ENCODE data around the gene BRD2. TPM values are rescaled to one million over a fixed set of nuclear protein-coding genes. Genes with fewer than 3 reads are reported as not detected.
A peak's percentile ranks its signal among the peaks of the same experiment; 100 is the strongest.

BRD2 gene
- total and polyA plus RNA-seq, 9 of the 15 experiments (the other 6 are each of a cell fraction or from before 2014, with no cell fraction given), result 19.0 to 252 (median 181) TPM

DNA sequence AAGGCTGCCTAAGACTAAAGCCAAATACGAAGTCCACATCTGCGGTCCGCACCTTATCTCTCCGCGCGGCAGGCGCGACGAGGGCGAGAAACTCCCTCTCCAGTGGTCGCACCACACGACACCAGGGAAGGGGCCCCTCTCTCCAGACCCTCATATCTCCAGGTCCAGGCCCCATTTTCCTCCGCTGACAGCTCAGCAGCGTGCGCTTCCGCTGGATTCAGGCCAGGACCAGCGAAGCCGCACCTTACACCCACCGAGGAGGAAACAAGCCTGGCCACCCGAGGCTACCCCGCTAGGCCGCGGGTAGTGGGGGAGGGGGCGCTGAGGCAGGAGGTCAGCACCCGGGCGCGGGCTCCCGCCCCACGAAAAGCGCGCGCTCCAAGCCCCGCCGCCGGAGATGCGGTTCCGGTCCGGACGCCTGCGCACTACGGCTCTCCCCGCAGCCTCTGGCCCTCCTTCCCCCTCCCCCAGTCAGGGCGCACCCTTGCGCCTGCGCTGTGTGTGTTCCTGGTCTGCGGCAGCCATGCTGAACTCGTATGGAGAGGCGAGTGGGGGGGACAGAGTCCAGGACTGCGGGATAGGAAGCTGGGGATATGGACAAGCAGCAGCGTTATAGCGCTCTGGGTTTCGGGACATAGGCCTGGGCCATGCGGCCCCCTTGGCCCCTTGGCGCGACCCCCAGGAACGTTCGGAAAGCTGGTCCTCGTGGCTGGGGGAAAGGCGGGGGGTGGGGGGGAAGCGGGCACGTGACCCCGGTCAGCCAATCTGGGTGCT, at the start of gene BRD2 (continued):
- TF ChIP-seq, protein P1, sequence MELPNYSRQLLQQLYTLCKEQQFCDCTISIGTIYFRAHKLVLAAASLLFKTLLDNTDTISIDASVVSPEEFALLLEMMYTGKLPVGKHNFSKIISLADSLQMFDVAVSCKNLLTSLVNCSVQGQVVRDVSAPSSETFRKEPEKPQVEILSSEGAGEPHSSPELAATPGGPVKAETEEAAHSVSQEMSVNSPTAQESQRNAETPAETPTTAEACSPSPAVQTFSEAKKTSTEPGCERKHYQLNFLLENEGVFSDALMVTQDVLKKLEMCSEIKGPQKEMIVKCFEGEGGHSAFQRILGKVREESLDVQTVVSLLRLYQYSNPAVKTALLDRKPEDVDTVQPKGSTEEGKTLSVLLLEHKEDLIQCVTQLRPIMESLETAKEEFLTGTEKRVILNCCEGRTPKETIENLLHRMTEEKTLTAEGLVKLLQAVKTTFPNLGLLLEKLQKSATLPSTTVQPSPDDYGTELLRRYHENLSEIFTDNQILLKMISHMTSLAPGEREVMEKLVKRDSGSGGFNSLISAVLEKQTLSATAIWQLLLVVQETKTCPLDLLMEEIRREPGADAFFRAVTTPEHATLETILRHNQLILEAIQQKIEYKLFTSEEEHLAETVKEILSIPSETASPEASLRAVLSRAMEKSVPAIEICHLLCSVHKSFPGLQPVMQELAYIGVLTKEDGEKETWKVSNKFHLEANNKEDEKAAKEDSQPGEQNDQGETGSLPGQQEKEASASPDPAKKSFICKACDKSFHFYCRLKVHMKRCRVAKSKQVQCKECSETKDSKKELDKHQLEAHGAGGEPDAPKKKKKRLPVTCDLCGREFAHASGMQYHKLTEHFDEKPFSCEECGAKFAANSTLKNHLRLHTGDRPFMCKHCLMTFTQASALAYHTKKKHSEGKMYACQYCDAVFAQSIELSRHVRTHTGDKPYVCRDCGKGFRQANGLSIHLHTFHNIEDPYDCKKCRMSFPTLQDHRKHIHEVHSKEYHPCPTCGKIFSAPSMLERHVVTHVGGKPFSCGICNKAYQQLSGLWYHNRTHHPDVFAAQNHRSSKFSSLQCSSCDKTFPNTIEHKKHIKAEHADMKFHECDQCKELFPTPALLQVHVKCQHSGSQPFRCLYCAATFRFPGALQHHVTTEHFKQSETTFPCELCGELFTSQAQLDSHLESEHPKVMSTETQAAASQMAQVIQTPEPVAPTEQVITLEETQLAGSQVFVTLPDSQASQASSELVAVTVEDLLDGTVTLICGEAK (IDR thresholded peaks at IDR 0.05), result peak; percentile 63; the same call in 1 of the 2 replicates
- TF ChIP-seq, protein P1 (CRISPR knock-in tag; IDR thresholded peaks at IDR 0.05), result no peak
- TF ChIP-seq MBD1 (CRISPR knock-in tag; IDR thresholded peaks at IDR 0.05) (no peak), ZNF253 (CRISPR knock-in tag; conservative IDR thresholded peaks at IDR 0.05) (no peak), NCOA1 (IDR thresholded peaks at IDR 0.05; ENCODE audit: low read depth) (peak; percentile 52; the same call in 1 of the 2 replicates), MXI1 (IDR thresholded peaks at IDR 0.05; ENCODE audit: low read depth, low read length) (no peak), ARNT (IDR thresholded peaks at IDR 0.05) (peak in 1 of 2 experiments; percentile 13; a peak in 1 of 4 replicates), SFPQ (IDR thresholded peaks at IDR 0.05; ENCODE audit: low read depth, low read length) (no peak)
- TF ChIP-seq, protein P2, sequence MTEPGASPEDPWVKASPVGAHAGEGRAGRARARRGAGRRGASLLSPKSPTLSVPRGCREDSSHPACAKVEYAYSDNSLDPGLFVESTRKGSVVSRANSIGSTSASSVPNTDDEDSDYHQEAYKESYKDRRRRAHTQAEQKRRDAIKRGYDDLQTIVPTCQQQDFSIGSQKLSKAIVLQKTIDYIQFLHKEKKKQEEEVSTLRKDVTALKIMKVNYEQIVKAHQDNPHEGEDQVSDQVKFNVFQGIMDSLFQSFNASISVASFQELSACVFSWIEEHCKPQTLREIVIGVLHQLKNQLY (CRISPR knock-in tag; conservative IDR thresholded peaks at IDR 0.05), result no peak; a peak in 1 of 4 replicates
- TF ChIP-seq, protein P3, sequence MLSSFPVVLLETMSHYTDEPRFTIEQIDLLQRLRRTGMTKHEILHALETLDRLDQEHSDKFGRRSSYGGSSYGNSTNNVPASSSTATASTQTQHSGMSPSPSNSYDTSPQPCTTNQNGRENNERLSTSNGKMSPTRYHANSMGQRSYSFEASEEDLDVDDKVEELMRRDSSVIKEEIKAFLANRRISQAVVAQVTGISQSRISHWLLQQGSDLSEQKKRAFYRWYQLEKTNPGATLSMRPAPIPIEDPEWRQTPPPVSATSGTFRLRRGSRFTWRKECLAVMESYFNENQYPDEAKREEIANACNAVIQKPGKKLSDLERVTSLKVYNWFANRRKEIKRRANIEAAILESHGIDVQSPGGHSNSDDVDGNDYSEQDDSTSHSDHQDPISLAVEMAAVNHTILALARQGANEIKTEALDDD (IDR thresholded peaks at IDR 0.05), result no peak

Measured in K562 (cell line).